CD4-positive, alpha-beta T cell treated with Interleukin-1 beta for 1 hour (primary cell): Measurements from ENCODE around the gene DCAF5.
A peak's percentile ranks its signal among the peaks of the same experiment; 100 is the strongest.

Source experiments
- DNase-seq, 2 donors: peaks; one replicate each; pipeline ENCODE4 v3.0.0-alpha.2; 2020 to 2022

Gene DCAF5

DNA sequence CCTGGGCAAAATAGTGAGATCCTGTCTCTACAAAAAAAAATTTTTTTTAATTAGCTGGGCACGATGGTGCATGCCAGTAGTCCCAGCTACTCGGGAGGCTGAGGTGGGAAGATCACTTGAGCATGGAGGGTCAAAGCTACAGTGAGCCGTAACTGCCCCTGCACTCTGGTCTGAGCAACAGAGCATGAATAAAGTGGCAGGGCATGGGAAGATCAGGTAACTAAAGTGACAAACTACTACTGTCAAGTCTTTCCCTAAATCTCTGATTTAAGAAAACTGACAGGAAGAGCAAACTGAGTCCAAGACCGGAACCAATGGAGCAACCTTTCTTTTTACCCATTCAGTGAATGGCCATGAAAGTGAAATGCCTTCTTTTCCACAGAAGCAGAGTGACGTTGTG is 10.8 kb downstream of the DCAF5 start:
- no peak for DNase-seq

- DNase-seq = no peak
Measured at GRCh38 chr14:69141550-69141949, 11.4 kb downstream of the DCAF5 start.

- DNase-seq = no peak
Measured at GRCh38 chr14:69139743-69140142, 13.2 kb downstream of the DCAF5 start.

- DNase-seq = no peak
Measured at GRCh38 chr14:69137843-69138535, 14.9 kb downstream of the DCAF5 start.

GRCh38 chr14:69137416-69137815 is 15.5 kb downstream of the DCAF5 start:
- DNase-seq = no peak

GRCh38 chr14:69135133-69135532 is 17.8 kb downstream of the DCAF5 start:
- no peak for DNase-seq

GRCh38 chr14:69133206-69134125 is 19.5 kb downstream of the DCAF5 start:
- DNase-seq = no peak

DNA sequence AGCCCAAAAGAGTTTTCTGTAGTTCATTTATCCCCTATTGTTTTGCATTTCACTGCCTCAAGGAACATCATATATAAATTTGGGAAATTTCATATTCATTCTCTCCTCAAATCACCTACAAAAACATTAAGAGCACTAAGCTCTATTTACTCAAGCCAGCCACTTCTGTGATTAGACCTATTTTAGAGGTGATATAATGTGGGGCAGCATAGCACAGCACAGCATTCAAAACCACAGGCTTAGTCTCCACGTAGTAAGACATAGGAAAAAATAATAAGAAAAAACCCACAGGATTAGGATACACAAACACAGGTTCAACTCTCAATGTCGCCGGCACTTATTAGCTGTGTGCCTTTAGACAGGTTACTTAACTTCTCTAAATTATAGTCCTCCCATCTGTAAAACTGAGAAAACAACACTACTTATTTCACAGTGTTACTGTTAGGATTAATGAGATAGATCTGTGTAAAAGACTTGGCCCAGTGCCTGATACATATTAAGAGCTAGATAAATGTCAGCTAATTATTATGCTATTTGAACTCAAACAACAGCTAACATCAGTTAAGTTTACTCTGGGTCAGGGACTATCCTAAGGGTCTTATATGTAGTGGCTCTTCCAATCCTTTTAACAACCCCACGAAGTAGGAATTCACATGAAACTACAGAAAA is 20.3 kb downstream of the DCAF5 start:
- no peak for DNase-seq

DNA sequence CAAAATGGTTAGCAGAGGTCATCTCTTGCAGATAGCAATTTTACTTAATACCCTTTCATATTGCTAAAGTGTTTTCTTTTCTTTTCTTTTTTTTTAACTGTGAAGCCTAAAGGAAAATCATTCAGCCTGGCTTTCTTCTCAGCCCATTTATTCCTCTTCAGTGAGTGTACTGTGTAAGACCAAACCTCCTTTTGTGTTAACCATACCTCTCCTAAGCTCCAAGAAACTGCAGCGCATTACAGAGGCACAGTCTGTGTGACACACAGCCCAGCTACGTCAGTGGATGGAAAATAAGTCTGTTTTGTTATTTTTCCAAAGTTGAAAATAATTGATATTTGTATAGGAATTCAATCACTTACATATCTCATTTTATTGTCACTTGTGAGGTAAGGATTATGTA is 21.7 kb downstream of the DCAF5 start:
- no peak for DNase-seq

DNA sequence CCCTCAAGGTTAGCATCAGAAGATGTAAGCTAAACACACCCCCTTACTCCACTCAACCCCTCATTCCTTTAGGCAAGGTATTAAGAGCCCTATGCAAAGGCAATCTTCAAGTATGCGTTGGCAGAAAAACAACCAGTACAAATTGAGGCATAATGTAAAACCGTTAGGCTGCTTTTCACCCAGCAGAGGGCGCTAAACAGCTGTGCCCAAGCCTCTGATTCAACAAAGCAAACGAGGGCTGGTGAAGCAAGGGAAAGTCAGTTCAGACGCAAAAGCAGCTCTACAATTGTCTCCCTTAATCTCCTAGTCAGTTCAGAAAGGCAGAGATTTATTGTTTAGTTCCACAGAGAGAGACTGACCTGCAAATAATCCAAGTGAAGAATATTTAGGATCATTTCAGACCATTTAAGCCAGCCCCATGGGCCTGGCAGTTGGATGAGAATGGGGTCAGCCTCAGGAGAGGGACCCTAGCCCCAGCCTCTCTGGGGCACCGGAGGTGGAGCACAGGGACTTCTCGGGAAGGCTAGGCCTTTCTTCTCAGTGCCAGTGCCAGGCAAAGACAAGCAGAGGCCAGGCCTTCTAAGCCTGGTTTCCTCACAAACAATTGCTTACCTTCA is 23.5 kb downstream of the DCAF5 start:
- peak; percentile 73 to 80 for DNase-seq

DNA sequence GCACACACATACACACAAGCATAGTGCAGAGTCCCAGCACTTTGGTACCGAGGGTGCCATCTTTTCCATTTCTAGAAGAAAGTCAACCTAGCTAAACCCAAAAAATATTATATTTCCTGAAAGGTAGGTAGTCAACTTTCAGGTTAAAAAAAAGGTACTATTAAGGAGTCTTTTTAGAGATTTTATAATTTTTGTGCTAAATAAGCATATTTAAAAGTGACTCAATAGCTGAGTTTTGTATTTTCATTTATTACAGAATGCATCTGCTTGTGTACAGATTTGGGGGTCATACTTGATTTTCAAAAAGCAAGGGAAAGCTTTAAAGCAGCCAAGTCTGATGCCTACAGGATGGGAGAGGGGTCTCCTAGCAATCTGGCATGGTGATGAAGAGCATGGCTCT is 34.6 kb downstream of the DCAF5 start:
- no peak for DNase-seq

- no peak for DNase-seq
Measured at GRCh38 chr14:69117020-69117767, 35.7 kb downstream of the DCAF5 start.

GRCh38 chr14:69115407-69116185 is 37.3 kb downstream of the DCAF5 start:
- no peak for DNase-seq

DNA sequence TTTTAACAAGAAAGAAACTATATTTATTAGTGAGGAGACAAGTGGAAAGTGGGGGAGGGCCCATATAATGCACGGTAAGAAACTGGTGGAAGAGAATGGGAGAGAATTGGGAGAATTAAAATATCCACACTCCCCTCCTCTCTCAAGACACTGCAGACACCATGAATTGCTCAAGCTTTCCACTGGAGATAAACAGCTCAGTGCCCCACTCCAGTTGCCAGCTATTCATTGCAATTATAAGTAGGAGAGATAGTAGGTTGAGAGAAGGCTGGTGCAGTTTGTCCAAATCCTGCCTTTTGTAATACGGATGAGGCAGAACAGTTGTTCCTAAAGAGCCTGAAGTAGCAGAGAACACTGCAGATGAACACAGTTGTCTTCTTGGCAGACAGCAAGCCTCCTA is 38.2 kb downstream of the DCAF5 start:
- no peak for DNase-seq

- no peak for DNase-seq
Measured at GRCh38 chr14:69108358-69108757, 44.6 kb downstream of the DCAF5 start.

DNA sequence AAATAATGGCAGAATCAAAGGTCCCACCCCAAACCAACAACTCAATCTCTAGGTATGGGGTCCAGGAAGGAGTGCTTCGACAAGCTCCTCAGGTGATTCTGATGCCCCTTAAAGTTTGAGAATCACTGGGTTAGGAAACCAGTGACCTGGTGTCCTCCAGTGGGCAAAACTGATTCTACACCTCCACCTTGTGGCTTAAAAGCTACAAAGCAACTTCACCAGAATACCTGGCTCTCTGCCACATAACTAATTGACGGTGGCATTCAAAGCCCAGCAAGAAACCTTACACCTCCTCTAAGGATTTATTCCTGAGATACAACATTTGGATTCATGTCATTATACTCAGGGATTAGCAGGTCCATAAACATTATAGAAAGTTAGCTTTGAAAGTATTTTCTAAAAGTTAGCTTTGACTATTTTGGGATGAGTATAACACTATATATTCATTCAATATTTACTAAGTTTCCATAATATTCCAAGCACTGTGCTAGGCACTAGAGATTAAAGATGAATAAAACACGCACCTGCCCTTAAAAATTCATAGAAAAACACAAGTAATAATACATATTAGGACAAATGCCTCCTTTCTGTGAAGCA is 45.4 kb downstream of the DCAF5 start:
- peak; percentile 24 to 58 for DNase-seq

- DNase-seq = no peak
Measured at GRCh38 chr14:69106451-69106850, 46.5 kb downstream of the DCAF5 start.

DNA sequence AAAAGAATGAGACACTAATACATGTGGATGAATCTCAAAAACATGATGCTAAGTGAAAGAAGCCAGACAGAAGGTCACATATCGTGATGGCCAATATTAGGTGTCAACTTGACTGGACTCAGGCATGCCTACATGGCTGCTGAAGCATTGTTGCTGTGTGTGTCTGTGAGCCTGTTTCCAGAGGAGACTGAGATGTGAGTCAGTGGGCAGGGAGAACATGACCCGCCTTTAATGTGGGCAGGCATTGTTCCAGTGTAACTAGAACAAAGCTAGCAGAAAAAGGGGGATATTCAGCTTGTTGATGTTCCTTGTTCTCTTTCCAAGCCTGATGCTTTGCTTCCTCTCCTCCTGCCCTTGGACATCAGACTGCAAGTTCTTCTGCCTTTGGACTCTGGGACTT is 47.6 kb downstream of the DCAF5 start:
- DNase-seq = no peak

DNA sequence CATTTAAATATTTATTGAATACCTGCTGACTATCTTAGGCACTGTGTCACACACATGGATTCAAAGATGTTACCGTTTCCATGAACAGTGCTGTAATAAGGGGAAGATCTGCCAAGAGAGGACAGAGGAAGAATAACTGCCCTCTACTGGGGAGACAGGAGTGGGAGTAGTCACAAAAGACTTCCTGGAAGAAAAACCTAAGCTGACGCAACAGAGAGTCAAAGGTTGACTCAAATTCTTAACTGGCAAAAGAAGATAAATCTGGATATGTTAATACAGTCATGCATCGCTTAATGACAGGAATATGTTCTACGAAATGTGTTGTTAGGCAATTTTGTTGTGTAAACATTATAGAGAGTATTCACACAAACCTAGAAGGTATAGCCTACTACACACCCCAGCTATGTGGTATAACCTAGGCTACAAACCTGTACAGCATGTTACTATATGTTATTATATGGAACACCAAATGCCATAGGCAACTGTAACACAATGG is 51.5 kb downstream of the DCAF5 start:
- DNase-seq = peak in 1 of 2 donors; percentile 14

- DNase-seq = no peak
Measured at GRCh38 chr14:69097974-69098373, 54.9 kb downstream of the DCAF5 start.
